H9 (cell line): ENCODE measurements around the gene SNX18. TPM values are rescaled to one million over a fixed set of nuclear protein-coding genes. Genes with fewer than 3 reads are reported as not detected.

Experiments used
- DNase-seq: peaks from one replicate; pipeline ENCODE4 v3.0.0-alpha.2; 2017
- H2AFZ ChIP-seq: one replicate; pipeline ENCODE4 v1.6.1; 2013; ENCODE audit warnings: mild to moderate bottlenecking, low read length, control low read depth, moderate library complexity
- H2AK5ac ChIP-seq: 2 replicates; pipeline ENCODE4 v1.6.1; 2013; ENCODE audit warnings: low read length, control low read depth, mixed read lengths; ENCODE audit not compliant: insufficient read length
- H2BK120ac ChIP-seq: one replicate; pipeline ENCODE4 v1.6.1; 2013; ENCODE audit warnings: low read depth, mild to moderate bottlenecking, low read length, control low read depth, inconsistent platforms; ENCODE audit not compliant: poor library complexity, severe bottlenecking
- H2BK12ac ChIP-seq: 2 replicates; pipeline ENCODE4 v1.6.1; 2013; ENCODE audit warnings: low read length, control low read depth, mixed read lengths, low read depth; ENCODE audit not compliant: insufficient read length
- H2BK15ac ChIP-seq: 2 replicates; pipeline ENCODE4 v1.6.1; 2013; ENCODE audit warnings: low read depth, low read length, control low read depth
- H2BK20ac ChIP-seq: one replicate; pipeline ENCODE4 v1.6.1; 2013; ENCODE audit warnings: low read depth, mild to moderate bottlenecking, low read length, control low read depth, inconsistent platforms; ENCODE audit not compliant: poor library complexity, severe bottlenecking
- H2BK5ac ChIP-seq: 2 replicates; pipeline ENCODE4 v1.6.1; 2013; ENCODE audit warnings: low read length, control low read depth, mixed read lengths; ENCODE audit not compliant: insufficient read length
- H3K14ac ChIP-seq: 2 replicates; pipeline ENCODE4 v1.6.1; 2013; ENCODE audit warnings: low read length, control low read depth; ENCODE audit not compliant: insufficient read depth
- H3K18ac ChIP-seq: 2 replicates; pipeline ENCODE4 v1.6.1; 2013; ENCODE audit warnings: low read depth, mild to moderate bottlenecking, mixed read lengths, low read length, control low read depth; ENCODE audit not compliant: insufficient read length
- H3K23ac ChIP-seq: 2 replicates; pipeline ENCODE4 v1.6.1; 2013; ENCODE audit warnings: low read length, control low read depth, mixed read lengths, low read depth; ENCODE audit not compliant: insufficient read length
- H3K23me2 ChIP-seq: 2 replicates; pipeline ENCODE4 v1.6.1; 2013; ENCODE audit warnings: low read depth, mild to moderate bottlenecking, mixed read lengths, low read length, control low read depth; ENCODE audit not compliant: insufficient read length, poor library complexity, severe bottlenecking
- H3K27ac ChIP-seq: 2 replicates; pipeline ENCODE4 v1.5.1; 2013; ENCODE audit warnings: low read length, control low read depth, mixed read lengths, low read depth; ENCODE audit not compliant: insufficient read length
- H3K27me3 ChIP-seq: 2 replicates; pipeline ENCODE4 v1.6.1; 2013; ENCODE audit warnings: low read length, control low read depth, inconsistent platforms; ENCODE audit not compliant: insufficient read depth
- H3K4ac ChIP-seq: 2 replicates; pipeline ENCODE4 v1.6.1; 2013; ENCODE audit warnings: low read depth, mild to moderate bottlenecking, control low read depth, inconsistent platforms, low read length, moderate library complexity
- H3K4me1 ChIP-seq: 2 replicates; pipeline ENCODE4 v1.6.1; 2013; ENCODE audit warnings: low read length, control low read depth, inconsistent platforms; ENCODE audit not compliant: insufficient read depth
- H3K4me2 ChIP-seq: 2 replicates; pipeline ENCODE4 v1.6.1; 2013; ENCODE audit warnings: low read length, control low read depth, mixed read lengths; ENCODE audit not compliant: insufficient read length, insufficient read depth
- H3K56ac ChIP-seq: 2 replicates; pipeline ENCODE4 v1.6.1; 2013; ENCODE audit warnings: low read depth, mild to moderate bottlenecking, mixed read lengths, low read length, control low read depth; ENCODE audit not compliant: insufficient read length
- H3K79me1 ChIP-seq: 2 replicates; pipeline ENCODE4 v1.6.1; 2013; ENCODE audit warnings: low read depth, mild to moderate bottlenecking, moderate library complexity, low read length, control low read depth, inconsistent platforms; ENCODE audit not compliant: insufficient read depth, poor library complexity, severe bottlenecking
- H3K79me2 ChIP-seq: 2 replicates; pipeline ENCODE4 v1.6.1; 2013; ENCODE audit warnings: low read length, control low read depth, inconsistent platforms; ENCODE audit not compliant: insufficient read depth
- H3K9ac ChIP-seq: 2 replicates; pipeline ENCODE4 v1.6.1; 2013; ENCODE audit warnings: low read length, control low read depth, mixed read lengths; ENCODE audit not compliant: insufficient read length; ENCODE audit errors: extremely low read depth
- H3K9me3 ChIP-seq: one replicate; pipeline ENCODE4 v1.6.1; 2013; ENCODE audit warnings: low read depth, low read length, inconsistent platforms; ENCODE audit not compliant: control insufficient read depth
- H3T11ph ChIP-seq: one replicate; pipeline ENCODE4 v1.6.1; 2013; ENCODE audit warnings: mild to moderate bottlenecking, low read length, control low read depth, inconsistent platforms
- H4K20me1 ChIP-seq: one replicate; pipeline ENCODE4 v1.6.1; 2013; ENCODE audit not compliant: control insufficient read depth, insufficient read length, insufficient read depth
- H4K5ac ChIP-seq: 2 replicates; pipeline ENCODE4 v1.6.1; 2013; ENCODE audit warnings: low read depth, mild to moderate bottlenecking, mixed read lengths, low read length, control low read depth; ENCODE audit not compliant: insufficient read length
- H4K8ac ChIP-seq: replicated peaks from 2 replicates; pipeline ENCODE4 v1.6.1; 2013; ENCODE audit warnings: low read length, control low read depth, mixed read lengths, low read depth; ENCODE audit not compliant: insufficient read length
- H4K91ac ChIP-seq: 2 replicates; pipeline ENCODE4 v1.6.1; 2013; ENCODE audit warnings: low read depth, mild to moderate bottlenecking, moderate library complexity, mixed read lengths, low read length, control low read depth; ENCODE audit not compliant: insufficient read length
- H3K27ac Mint-ChIP-seq, 3 experiments: 2 replicates in 2 of 3; 3 replicates in 1 of 3; pipeline ENCODE4 v1.8.0; 2020 to 2021; ENCODE audit warnings: mixed read lengths in 3 of 3, mild to moderate bottlenecking in 1 of 3, moderate library complexity in 1 of 3
- H3K27me3 Mint-ChIP-seq: 2 replicates; pipeline ENCODE4 v1.8.0; 2021; ENCODE audit warnings: low read depth, mild to moderate bottlenecking, moderate library complexity, mixed read lengths
- H3K36me3 Mint-ChIP-seq, 3 experiments: 2 replicates in 2 of 3; 3 replicates in 1 of 3; pipeline ENCODE4 v1.8.0; 2020 to 2021; ENCODE audit warnings: low read depth in 3 of 3, mixed read lengths in 3 of 3; ENCODE audit not compliant: insufficient read depth in 1 of 3
- H3K4me1 Mint-ChIP-seq, 2 experiments: 2 replicates each; pipeline ENCODE4 v1.8.0; 2020; ENCODE audit warnings: mixed read lengths in 2 of 2
- H3K4me3 Mint-ChIP-seq, 2 experiments: 2 replicates in 1 of 2; 3 replicates in 1 of 2; pipeline ENCODE4 v1.8.0; 2020 to 2021; ENCODE audit warnings: mild to moderate bottlenecking in 2 of 2, mixed read lengths in 2 of 2, moderate library complexity in 1 of 2
- H3K9me3 Mint-ChIP-seq, 2 experiments: 2 replicates in 1 of 2; 3 replicates in 1 of 2; pipeline ENCODE4 v1.8.0; 2020; ENCODE audit warnings: mild to moderate bottlenecking in 2 of 2, mixed read lengths in 2 of 2, moderate library complexity in 1 of 2
- WGBS: extraction: QIAGEN DNeasy Blood & Tissue Kit; methylation state at CpG from one replicate; pipeline ENCODE4 v1.1.7; 2013; ENCODE audit warnings: missing lambda C conversion rate, low lambda C conversion rate, mixed read lengths; ENCODE audit not compliant: insufficient read length; ENCODE audit errors: extremely low coverage; 5-methylcytosine and 5-hydroxymethylcytosine counted together
- total RNA-seq: library from RNA; stranded (reverse); gene quantifications from 2 replicates; pipeline ENCODE4 v1.2.1, GENCODE V29; 2021
- TF ChIP-seq, protein P1 (sequence below): fragments of 200-600 bp; sonication (generic); conservative IDR thresholded peaks from 3 replicates; pipeline ENCODE4 v1.8.0; 2021; ENCODE audit warnings: antibody characterized with exemption, mild to moderate bottlenecking

The SNX18 gene
- total RNA-seq, 1 experiment from 2014 or later, result 17.2 TPM

DNA sequence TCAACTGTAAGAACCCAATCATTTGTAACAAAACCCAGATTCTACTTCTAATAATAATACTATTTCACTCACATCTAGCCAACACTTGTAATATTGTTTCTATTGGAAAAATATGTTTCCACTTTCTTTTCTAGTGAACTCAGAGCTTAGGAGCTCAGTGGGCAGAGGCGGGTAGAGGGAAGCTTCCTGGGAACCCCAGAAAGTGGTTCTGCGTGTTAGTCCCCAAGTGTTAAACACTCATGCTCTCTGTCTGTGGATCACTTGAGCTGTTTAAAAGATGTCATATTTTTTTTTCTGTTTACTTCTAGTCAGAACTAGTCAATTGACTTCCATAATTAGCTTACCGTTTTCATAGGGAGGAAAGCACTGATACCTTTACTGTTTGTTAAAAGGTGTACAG, 20.6 kb downstream of the SNX18 start:
- Mint-ChIP-seq H3K4me3 (no peak overlapping the region), H3K9me3 (no peaks in the 10 kb centered on the region), H3K36me3 (no peaks in the 10 kb centered on the region; a peak in 4 of 7 replicates), H3K27me3 (no peaks in the 10 kb centered on the region), H3K4me1 (peaks cover 13 to 15% of the 10 kb centered on the region in 2 experiments), H3K27ac (0 out of 7 replicates have a peak overlapping the region, but pooled peaks of 1 of the 3 experiments have one; percentile 44)
- Histone ChIP-seq H4K5ac (no peak overlapping the region), H3K79me2 (no peaks in the 10 kb centered on the region), H2AFZ (no peak overlapping the region), H3K18ac (no peak overlapping the region), H3K4ac (no peak overlapping the region), H3K23me2 (no peaks in the 10 kb centered on the region), H3K27ac (no peak overlapping the region), H2BK5ac (no peak overlapping the region), H3K9ac (no peak overlapping the region), H3K9me3 (no peaks in the 10 kb centered on the region), H2AK5ac (no peak overlapping the region), H4K20me1 (no peaks in the 10 kb centered on the region), H3K4me2 (no peak overlapping the region), H3T11ph (no peak overlapping the region), H2BK12ac (no peak overlapping the region), H3K79me1 (no peaks in the 10 kb centered on the region), H4K91ac (no peak overlapping the region), H4K8ac (no peak overlapping the region), H2BK15ac (no peak overlapping the region), H3K56ac (no peak overlapping the region), H3K4me1 (peaks cover 3% of the 10 kb centered on the region; the same call in 1 of the 2 replicates), H3K14ac (no peak overlapping the region), H3K23ac (no peak overlapping the region), H2BK120ac (no peak overlapping the region), H3K27me3 (no peaks in the 10 kb centered on the region), H2BK20ac (no peak overlapping the region)
- no peak for DNase-seq
- TF ChIP-seq, protein P1, sequence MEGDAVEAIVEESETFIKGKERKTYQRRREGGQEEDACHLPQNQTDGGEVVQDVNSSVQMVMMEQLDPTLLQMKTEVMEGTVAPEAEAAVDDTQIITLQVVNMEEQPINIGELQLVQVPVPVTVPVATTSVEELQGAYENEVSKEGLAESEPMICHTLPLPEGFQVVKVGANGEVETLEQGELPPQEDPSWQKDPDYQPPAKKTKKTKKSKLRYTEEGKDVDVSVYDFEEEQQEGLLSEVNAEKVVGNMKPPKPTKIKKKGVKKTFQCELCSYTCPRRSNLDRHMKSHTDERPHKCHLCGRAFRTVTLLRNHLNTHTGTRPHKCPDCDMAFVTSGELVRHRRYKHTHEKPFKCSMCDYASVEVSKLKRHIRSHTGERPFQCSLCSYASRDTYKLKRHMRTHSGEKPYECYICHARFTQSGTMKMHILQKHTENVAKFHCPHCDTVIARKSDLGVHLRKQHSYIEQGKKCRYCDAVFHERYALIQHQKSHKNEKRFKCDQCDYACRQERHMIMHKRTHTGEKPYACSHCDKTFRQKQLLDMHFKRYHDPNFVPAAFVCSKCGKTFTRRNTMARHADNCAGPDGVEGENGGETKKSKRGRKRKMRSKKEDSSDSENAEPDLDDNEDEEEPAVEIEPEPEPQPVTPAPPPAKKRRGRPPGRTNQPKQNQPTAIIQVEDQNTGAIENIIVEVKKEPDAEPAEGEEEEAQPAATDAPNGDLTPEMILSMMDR, result no peak
- WGBS, result no CpG with 5 or more reads among the region's 3 CpGs
